Stimulated activated CD8-positive, alpha-beta memory T cell treated with anti-CD3 and anti-CD28 coated beads, Interleukin-7, amount 100 ng/mL, for 1 hour (primary cell): Measurements from ENCODE around the gene KHDC3L.

Experiments
- DNase-seq, 2 donors: peaks; one replicate each; pipeline ENCODE4 v3.0.0-alpha.2; 2020; ENCODE audit warnings: low read depth in 2 of 2

The KHDC3L gene, protein sequence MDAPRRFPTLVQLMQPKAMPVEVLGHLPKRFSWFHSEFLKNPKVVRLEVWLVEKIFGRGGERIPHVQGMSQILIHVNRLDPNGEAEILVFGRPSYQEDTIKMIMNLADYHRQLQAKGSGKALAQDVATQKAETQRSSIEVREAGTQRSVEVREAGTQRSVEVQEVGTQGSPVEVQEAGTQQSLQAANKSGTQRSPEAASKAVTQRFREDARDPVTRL

DNA sequence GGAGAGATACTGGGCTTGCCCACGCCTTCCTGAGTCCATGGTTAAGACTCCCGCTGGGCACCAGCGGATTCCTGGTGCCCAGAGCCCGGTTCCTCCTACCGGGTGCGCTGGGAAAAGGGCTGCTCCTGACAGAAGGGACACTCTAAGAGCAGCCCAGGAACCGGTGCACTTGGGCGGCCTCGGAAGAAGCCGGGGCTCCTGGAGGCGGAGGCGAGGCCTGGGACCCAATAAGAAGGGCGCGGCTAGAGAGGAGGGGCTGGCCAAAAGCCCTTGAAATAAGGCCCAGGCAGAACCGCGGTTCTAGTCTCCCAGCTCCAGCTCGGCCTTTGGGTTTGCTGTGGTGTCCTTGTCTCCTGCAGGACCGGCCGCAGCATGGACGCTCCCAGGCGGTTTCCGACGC, at the start of gene KHDC3L:
TSS of gene KHDC3L (plus strand) at position 301 of the 400 bp plus-strand sequence. CDS start at position 373, 72 bp downstream.
- no peak for DNase-seq

DNA sequence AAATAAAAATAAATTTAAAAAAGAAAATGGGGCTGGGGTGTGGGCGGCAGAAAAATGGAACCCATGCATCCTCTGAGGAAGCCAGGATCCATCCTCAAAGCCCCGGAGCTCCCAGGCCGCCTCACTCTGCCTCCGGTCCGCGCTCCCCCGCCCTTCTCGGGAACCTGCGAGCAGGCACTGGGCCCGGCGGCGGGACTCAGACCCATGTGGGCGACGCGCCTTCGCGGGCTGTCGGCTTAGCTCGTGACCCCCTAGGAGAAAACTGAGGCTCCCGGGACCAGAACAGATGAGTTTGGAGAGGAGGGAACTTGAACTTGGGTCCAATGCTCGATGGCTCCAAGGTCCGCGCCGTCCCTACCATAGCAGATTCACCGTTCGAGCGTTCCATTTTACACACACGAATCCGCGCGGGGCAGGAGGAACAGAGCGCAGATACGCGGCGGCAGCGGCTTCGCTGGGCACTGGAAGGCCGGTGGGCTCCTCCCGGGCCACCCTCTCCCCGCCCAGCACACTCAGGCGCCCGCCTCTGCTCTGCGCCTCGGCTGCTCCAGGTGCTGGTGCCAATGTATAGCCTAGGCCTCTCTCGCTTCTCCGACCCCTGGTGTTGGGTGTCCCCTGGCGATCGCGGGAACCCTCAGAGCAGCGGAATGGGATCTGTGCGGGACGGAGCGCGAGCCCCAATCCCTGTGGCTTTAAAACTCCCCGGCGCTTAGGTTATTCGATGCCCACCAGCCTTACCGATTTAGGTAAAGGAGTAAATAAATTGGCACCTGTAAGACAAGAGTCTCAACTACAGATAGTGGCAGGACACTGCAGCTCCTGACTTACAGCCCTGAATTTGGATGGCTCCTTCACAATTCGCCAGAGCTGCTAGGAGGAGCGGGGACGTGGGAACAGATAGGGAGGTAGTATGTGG, 47.6 kb upstream of the KHDC3L start:
- no peak for DNase-seq

DNA sequence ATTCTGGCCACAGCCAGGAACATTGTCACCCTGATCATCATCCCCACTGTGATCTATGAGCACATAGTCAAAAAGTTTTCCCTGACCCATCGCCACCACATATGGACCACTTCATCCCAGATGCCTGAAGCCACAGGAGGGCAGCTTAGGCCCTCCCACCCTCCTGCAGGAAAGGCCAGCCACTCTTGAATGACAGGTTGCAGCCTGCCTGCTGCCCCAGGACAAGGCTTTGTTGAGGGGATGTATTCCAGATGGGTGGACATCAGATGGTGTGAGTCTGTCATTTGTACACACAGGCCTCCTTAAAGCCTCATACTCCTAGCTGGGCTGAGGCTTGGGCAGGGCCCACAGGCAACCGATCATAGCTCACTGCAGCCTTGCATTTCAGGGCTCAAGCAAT, 39.1 kb upstream of the KHDC3L start:
- DNase-seq: no peak

DNA sequence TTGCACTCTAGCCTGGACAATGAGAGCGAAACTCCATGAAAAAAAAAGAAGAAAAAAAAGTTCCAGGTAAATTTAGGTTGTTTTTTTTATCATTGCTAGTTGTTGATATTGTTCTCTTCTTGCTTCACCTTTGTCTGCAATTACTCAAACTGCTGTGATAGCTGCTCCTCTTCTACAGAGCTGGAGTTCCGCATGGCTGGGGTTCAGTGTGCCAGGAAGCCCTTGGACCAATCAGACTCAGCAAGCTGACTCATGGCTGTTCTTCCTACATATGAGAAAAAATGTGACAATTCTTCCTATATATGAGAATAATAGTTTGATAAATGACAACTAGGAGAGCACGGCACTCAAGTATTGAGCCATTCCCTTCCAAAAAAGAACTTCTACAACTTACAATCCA, 36.8 kb upstream of the KHDC3L start:
- no peak for DNase-seq

DNA sequence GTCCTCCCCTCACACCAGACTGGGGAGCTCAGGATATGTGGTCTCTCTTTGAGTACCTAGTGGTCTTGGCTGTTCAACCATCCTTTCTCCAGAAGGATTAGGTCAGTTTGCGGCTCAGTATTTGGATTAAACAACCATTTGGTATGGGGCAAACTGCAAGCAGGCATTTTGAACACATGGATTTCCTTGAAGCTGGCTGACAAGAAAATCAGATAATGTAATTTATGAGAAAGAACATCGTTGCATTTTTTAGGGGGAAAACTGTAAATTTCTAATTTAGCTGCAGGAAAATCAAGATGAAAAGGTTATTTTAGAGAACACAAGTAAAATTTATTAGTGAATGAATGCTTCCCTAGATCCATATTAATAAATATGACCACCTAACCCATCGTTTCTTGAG, 33.7 kb upstream of the KHDC3L start:
- DNase-seq: no peak

DNA sequence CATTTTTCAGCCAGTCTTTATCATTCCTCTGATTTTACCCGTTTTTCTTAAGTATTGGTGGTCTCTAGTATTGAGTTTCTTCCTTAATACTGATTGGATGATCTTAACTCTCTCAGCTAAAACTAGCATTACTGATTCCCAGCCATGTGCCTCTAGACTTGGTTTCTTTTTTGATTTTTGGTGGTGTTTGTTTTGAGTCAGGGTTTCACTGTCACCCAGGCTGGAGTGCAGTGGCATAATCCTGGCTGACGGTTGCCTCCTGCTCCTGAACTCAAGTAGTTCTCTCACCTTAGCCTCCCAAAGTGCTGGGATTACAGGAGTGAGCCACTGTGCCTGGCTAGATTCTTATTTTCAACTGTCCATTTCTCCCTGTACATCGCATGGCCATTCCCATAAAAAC, 33.3 kb upstream of the KHDC3L start:
- no peak for DNase-seq

DNA sequence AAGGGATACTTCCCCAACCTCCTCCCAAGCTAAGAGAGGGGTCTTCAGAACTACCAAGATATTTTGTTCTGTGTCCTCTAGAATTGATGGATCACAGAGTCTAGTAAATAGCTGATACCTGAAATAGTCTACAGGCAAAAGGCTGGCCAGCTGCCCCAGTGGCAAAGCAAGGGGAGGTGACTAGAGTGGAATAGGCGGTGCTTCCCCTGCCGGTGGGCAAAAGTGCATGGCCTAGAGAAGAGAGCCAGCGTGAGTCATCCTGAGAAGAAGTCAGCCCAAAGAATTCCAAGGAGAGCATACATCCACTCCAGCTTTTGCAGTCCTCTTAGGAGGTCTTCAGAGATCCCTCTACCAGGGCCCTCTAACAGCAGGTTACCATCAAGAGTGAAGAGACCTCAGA, 23.1 kb upstream of the KHDC3L start:
- no peak for DNase-seq

DNA sequence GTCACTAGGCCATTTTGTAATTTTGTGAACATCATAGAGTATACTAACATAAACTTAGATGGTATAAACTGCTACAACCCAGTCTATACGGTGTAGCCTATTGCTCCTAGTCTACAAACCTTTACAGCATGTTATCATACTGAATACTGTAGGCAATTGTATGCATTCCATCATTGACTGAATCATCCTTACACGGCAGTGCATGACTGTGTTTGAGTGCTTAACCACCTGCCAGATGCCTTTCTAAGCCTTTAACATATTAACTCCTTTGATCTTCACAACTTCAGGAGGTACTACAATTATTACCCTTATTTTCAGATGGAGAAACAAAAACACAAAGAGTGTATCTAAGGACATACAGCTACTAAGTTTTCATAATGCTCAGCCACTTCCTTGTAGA, 22.4 kb upstream of the KHDC3L start:
- no peak for DNase-seq

DNA sequence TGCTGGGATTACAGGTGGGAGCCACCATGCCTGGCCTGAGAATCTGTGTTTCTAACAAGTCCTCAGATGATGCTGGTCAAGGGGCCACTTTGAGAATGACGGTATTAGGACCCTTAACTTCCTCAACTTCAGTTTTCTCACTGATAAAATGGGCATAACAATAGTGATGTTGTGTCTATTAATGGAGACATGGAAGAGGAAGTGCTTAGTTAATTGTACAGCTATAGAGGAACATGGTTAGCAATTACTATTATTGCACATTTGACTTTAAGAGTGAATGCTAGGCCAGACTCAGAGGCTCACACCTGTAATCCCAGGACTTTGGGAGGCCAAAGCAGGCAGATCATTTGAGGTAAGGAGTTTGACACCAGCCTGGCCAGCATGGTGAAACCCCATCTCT, 21.1 kb upstream of the KHDC3L start:
- no peak for DNase-seq

DNA sequence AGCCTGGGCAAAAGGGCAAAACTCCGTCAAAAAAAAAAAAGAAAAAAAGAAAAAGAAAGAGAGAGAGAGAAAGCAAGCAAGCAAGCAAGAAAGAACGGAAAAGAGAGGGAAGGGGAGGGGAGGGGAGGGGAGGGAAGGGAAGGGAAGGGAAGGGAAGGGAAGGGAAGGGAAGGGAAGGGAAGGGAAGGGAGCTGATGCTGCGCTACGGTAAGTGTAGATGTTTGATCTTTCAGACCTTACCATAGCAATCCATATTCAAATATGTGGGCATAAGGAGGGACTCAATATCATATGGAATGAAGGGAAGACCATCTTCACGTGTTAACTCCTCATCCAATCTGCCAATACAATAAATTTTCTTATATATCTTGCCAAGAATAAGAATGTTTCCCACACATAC, 20.3 kb upstream of the KHDC3L start:
- no peak for DNase-seq

DNA sequence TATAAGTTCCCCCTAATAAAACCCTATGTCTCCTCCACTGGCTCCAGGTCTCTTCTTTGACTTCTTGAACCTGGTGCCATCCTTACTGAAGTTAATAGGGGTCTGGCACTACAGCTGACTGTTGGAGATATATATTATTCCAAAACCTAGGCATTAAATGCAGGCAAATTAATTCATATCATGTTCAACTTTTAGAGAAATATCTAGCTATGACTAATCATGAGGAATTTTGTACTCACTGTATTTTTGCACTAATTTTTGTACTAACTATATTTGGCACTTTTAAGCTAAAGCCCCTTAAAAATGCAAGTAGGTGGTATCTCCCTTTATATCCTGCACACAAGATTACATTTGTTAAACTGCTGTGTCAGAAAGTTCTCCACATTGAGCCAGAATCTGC, 19.3 kb upstream of the KHDC3L start:
- no peak for DNase-seq

DNA sequence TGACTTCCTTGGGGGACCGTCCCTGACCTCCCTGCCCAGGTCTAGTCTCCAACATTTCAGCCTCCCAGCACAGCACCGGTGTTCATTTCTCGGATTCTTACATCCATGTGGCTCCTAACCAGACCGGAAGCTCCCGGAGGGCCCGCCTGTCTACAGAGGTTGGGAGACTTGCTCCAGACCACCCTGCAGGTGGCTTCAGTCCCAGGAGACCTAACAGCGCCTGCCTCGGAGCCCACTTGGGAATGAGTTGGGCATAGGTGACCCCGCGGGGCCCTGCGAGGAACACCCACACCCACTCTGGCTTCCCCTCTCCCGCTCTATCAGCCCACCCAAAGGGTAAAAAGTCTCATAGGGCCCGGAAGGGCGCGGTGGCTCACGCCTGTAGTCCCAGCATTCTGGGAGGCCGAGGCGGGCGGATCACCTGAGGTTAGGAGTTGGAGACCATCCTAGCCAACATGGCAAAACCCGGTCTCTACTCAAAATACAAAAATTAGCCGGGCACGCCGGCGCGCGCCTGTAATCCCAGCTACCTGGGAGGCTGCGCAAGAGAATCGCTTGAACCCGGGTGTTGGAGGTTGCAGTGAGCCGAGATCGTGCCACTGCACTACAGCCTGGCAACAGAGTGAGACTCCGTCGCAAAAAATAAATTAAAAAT, 13.8 kb upstream of the KHDC3L start:
- DNase-seq: no peak

DNA sequence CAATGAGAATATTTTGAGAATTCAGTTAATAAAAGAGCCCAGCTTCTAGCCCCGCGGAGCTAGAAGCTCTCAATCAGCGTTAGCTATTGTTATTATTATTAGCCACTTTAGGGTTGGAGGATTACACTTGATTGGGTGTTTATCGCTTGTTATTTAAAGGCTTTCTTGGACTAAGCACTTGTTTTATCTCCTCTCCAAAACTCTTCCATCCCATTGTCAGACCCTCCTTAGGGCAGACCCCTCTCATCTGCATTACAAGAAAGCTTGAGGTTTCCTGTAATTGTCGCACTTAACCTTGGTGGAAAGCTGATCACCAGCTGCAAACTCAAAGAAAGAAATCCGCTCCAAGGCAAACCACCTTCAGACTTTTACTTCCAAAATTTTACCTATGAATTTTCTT, 13.1 kb upstream of the KHDC3L start:
- no peak for DNase-seq

DNA sequence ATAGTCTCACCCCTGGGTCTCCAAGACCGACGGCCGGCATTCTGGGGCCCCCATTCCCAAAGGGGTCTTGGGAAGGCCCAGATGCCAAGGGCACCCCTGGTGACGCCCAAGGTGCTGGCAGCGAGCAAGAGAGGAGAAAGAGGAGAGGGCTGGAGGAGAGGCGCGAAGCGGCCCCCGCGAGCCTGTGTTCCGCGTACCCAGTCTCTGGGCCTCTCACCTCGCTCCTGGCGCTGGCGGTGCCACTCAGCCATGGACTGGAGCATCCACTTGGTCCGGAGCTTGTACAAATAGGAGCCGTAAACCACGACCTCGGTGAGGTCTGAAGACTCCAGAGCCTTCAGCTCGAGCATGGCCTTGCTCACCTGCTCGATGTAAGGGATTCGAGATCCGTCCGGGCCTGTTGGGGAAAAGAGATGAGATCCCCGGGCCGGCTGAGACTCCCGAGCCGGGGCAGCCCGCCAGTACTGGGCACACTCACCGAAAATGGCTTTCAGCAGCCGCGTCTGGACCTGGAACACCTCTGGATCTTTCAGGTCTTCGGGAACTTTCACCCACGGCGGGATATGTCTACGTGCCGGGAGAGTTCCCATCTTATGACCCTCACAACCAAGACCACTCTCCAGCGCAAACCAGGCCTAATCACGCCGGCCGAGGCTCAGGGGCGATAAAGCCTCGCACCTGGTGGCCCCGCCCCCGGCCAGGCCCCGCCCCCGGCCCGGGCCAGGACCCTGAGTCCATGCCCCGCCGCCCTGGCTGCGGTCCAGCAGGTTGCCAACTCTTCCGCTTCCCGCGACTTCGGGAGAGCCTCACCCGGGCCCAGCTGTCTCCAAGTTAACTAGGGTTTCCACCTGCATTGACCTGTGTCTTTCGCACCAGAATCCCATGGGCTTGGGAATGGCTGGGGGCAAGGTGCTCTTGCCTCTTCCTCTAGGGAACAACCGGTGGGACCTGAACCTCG, 8.5 kb upstream of the KHDC3L start, which contains the start of gene DPPA5:
TSS of gene DPPA5 (minus strand) at position 641 of the 958 bp plus-strand sequence. CDS start at position 590, 51 bp downstream.
- no peak for DNase-seq

DNA sequence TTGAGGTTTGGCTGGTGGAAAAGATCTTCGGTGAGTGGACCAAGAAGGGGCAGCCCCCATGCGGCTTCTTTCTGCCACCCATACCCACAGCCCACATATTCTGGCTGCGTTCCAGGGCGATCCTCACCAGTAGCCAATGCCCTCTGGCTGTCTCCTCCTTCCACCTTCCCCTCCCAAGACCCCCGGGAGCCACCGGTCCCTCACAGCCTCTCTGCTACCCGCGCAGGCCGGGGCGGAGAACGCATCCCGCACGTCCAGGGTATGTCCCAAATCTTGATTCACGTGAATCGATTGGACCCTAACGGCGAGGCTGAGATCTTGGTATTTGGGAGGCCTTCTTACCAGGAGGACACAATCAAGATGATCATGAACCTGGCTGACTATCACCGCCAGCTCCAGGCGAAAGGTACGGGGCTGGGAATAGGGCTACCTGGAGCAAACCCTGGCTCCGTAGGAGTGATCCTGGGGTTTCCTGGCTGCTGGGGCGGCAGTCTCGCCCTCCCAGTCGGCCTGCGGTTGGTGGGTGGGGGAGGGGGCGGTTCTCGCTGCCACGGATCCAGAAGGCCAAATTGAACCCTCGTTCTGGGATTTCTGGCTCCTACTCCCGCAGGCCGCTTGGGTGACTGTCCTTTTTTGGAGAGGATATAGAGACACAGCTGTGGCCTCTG, 545 bp downstream of the KHDC3L start:
- DNase-seq: no peak

DNA sequence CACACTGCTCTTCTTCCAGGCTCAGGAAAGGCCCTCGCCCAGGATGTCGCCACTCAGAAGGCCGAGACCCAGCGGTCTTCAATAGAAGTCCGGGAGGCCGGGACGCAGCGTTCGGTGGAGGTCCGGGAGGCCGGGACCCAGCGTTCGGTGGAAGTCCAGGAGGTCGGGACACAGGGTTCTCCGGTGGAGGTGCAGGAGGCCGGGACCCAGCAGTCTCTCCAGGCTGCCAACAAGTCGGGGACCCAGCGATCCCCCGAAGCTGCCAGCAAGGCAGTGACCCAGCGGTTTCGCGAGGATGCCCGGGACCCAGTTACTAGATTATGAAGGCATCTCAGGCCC, 1.0 kb downstream of the KHDC3L start:
- DNase-seq: no peak

DNA sequence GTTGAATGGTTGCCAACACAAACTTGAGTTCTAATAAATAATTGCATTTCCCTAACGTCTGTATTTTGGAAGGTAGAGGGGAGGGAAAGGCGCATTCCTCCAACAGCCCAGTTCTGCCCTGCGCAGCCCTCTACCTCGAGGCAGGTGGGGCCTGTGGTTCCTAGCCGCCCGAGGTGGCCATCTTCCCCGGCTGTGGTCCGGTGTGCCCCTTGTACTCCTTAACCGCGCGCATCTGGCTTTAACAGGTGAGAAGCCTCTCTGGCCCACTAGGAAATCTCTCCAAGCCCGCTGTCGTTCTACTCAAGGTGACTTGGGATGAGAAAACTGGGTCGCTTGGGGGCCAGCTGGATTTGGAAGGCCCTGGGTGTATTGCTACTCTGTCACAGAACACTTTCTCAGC, 1.7 kb downstream of the KHDC3L start:
- no peak for DNase-seq

DNA sequence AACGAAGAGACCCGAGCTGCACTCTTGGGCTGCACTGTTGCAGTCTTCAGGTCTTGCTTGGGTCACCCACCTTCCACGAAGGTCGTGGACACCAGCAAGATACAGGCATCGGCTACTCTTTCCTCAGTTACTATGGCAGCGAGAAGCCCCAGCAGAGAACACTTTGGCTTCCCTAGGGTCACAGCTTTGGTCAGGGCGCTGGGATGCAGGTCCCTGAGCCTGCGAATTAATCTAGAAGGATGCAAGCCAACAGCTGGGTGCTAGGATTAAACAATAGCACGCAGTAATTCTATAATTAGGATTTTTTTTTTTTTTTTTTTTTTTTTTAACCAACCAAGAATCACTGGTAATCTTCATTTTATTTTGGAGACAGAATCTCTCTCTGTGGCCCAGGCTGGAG, 2.1 kb downstream of the KHDC3L start:
- no peak for DNase-seq

DNA sequence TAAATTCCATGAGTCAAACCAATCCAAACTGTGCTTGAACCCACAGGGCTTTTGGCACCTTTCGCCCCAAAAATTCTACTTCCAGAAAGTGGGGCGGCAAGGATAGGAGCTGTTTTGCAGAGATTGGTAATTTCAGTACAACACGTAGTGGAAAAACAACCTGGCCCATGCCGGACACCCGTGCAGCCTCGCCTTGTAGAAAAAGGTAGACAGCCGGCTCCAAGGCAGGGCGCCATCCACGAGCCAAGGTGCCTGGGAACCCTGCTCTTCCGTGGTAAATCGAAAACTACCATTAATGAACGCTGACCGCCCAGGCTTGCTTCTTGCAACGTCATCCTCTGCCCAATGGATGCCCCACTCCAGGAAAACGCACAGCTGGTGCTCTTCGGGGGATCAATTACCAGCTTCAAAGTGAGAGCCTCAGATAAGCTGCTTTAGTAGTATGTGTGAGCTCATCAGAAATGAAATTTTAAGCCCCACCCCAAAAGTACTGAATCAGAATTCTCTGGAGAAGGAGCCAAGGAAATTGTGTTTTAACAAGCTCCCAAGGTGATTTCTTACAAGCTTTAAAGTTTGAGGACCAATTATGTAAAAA, 5.4 kb downstream of the KHDC3L start:
- DNase-seq: no peak

DNA sequence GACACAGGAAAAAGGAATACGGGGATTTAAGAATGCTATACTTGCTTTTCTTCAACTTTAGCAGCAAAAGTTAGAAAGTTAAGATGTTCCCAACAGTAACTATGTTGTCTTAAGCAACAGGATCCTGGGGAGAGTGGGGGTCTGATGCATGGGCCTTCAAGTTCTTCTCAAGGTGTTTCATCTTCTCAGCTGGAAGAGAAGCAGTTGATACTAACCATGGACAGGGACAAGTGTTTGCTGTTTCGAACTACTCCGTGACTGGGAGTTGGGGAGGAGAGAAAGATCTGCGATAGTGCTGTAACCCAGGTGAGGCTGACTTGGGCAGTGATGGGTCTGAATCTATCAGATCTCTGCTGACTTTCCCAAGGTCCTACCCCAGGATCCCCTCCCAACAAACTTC, 6.2 kb downstream of the KHDC3L start:
- DNase-seq: no peak

DNA sequence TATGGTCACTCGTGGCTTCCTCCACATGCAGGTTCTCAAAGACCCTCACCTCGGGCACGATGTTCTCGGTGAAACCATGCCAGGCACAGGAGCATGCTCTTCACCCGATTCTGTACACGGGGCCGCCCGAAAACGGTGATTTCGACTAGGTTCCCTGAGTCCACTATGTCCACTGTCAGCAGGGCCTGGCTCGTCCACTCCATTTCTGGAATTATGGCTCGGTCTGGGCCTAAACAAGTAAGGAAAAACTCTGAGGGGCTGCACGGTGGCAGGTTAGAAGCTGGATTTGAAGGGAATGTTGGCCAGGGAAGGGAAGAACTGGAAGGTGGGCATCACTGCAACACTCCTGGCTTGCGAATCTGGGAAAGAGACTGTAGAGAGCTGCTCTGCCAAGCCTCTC, 6.7 kb downstream of the KHDC3L start:
- DNase-seq: no peak
